ENCODE measurements around the gene PDE6G. TPM values are rescaled to one million over a fixed set of nuclear protein-coding genes. Genes with fewer than 3 reads are reported as not detected.
A peak's percentile ranks its signal among the peaks of the same experiment; 100 is the strongest.

PDE6G gene
- total and polyA plus RNA-seq, 2 of the 13 experiments (the other 11 are each of a cell fraction or from before 2014, with no cell fraction given): 1.4 to 6.7 TPM

DNA sequence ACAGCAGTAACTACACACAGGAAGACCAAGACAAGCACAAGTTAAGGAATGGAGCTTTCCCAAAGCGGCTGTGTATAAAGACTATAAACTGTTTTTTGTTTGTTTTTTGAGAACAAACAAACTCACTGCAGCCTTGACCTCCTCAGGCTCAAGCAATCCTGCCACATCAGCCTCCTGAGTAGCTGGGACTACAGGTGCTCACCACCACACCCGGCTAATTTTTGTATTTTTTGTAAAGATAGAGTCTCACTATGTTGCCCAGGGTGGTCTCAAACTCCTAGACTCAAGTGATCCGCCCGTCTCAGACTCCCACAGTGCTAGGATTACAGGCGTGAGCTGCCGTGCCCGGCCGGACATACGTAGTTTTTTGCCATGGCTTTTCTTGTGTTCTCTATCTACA is 4.1 kb upstream of the PDE6G start:
- H3K4me3 ChIP-seq (replicated peaks in 1 of 3; ENCODE audit: insufficient read depth in 1 of 3, low read depth in 2 of 3, low read length in 3 of 3): no peak overlapping the region
- peaks cover 2% of the 10 kb centered on the region for H3K79me2 ChIP-seq (ENCODE audit: insufficient read depth, low read length)
- no peak for DNase-seq (ENCODE audit: low spot score)
- ChIA-PET POLR2A (interaction anchor here (0.9 to 1.4 kb wide), 3 partner anchors 23 to 108 kb away, joined by 3 to 4 read pairs (median 4); partner anchors contain the start of genes ARL16, FAAP100, HGS and MRPL12), CTCF (ENCODE audit: low intra/inter-chr PET ratio, low total read pairs) (no interaction called here)
- H4K20me1 ChIP-seq (ENCODE audit: insufficient read depth, low read length): no peaks in the 10 kb centered on the region
- H3K36me3 ChIP-seq (replicated peaks in 1 of 2; ENCODE audit: control insufficient read depth in 1 of 2, insufficient read depth in 2 of 2, low read length in 2 of 2): no peaks in the 10 kb centered on the region
- H3K9me3 ChIP-seq (ENCODE audit: low read length): no peaks in the 10 kb centered on the region
- intact Hi-C loops (cut with micrococcal nuclease; ENCODE audit: unreplicated experiment): no loop called here
- TF ChIP-seq ZNF460 (CRISPR knock-in tag; IDR thresholded peaks at IDR 0.05; ENCODE audit: borderline replicate concordance) (peak; percentile 93), ZBTB8A (CRISPR knock-in tag; IDR thresholded peaks at IDR 0.05; ENCODE audit: borderline replicate concordance, low read depth) (no peak)
- WGBS (ENCODE audit: low lambda C conversion rate): 82% methylated on average over 9 of the region's 9 CpGs
- in situ Hi-C loops (cut with HindIII; ENCODE audit: extremely low pct_ligation_motif_present, low pct_unique_long_range_greater_than_20kb): no loop called here
- no peak overlapping the region for H3K4me2 ChIP-seq (ENCODE audit: low read depth, low read length)
- peaks cover 0 to 12% of the 10 kb centered on the region in 2 experiments; a peak in 2 of 5 replicates for H3K27me3 ChIP-seq (ENCODE audit: control insufficient read depth in 1 of 2, insufficient read depth in 2 of 2, low read length in 2 of 2)
- H3K4me1 ChIP-seq (ENCODE audit: insufficient read depth, low read length): peaks cover 54% of the 10 kb centered on the region
- H3K27ac ChIP-seq (ENCODE audit: extremely low read length, insufficient read depth, low read length): no peak overlapping the region
- no peak for ATAC-seq
- peak; percentile 48 for FAIRE-seq
- no peak overlapping the region for H2AFZ ChIP-seq (ENCODE audit: low read length)
- BruUV-seq (replicated peaks): no TSS peak
- H3K9ac ChIP-seq (ENCODE audit: insufficient read depth, low read depth, low read length): no peak overlapping the region

DNA sequence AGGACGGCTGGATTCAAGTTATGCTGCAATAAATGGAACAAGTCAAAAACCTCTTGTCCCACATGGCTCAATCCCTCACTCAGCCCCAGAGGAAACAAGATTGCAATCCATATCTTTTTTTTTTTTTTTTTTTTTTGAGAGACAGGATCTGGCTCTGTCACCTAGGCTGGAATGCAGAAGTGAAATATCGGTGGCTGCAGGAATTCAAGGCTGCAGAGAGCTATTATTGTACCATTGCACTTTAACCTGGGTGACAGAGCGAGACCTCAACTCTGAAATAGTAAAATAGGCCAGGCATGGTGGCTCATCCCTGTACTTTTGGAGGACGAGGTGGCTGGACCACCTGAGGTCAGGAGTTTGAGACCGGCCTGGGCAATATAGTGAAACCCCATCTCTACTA is 2.7 kb upstream of the PDE6G start:
- Histone ChIP-seq H3K4me2 (ENCODE audit: low read depth, low read length) (peak overlapping the region; percentile 65), H3K4me1 (ENCODE audit: insufficient read depth, low read length) (peaks cover 53% of the 10 kb centered on the region), H3K4me3 (replicated peaks in 1 of 3; ENCODE audit: insufficient read depth in 1 of 3, low read depth in 2 of 3, low read length in 3 of 3) (no peak overlapping the region; a peak in 1 of 6 replicates), H3K9me3 (ENCODE audit: low read length) (no peaks in the 10 kb centered on the region), H3K9ac (ENCODE audit: insufficient read depth, low read depth, low read length) (no peak overlapping the region), H3K79me2 (ENCODE audit: insufficient read depth, low read length) (no peaks in the 10 kb centered on the region), H3K27ac (ENCODE audit: extremely low read length, insufficient read depth, low read length) (peak overlapping the region; percentile 56), H3K36me3 (replicated peaks in 1 of 2; ENCODE audit: control insufficient read depth in 1 of 2, insufficient read depth in 2 of 2, low read length in 2 of 2) (no peaks in the 10 kb centered on the region), H3K27me3 (ENCODE audit: control insufficient read depth in 1 of 2, insufficient read depth in 2 of 2, low read length in 2 of 2) (peaks cover 0 to 17% of the 10 kb centered on the region in 2 experiments; a peak in 3 of 5 replicates), H2AFZ (ENCODE audit: low read length) (peak overlapping the region; percentile 39), H4K20me1 (ENCODE audit: insufficient read depth, low read length) (no peaks in the 10 kb centered on the region)
- intact Hi-C loops (cut with micrococcal nuclease; ENCODE audit: unreplicated experiment): no loop called here
- BruUV-seq (replicated peaks): no TSS peak
- ATAC-seq (peak; percentile 70), FAIRE-seq (peak; percentile 93), DNase-seq (ENCODE audit: low spot score) (peak; percentile 88)
- in situ Hi-C loops (cut with HindIII; ENCODE audit: extremely low pct_ligation_motif_present, low pct_unique_long_range_greater_than_20kb): no loop called here
- CTCF ChIA-PET (ENCODE audit: low intra/inter-chr PET ratio, low total read pairs): no interaction called here
- POLR2A ChIA-PET: interaction anchor here (0.6 to 1.3 kb wide), 7 partner anchors 8 to 1113 kb away, joined by 3 to 6 read pairs (median 3); partner anchors contain the start of genes ARL16, FAAP100 and HGS
- WGBS (ENCODE audit: low lambda C conversion rate): 17% methylated on average over 5 of the region's 5 CpGs
- TF ChIP-seq EP300 (IDR thresholded peaks at IDR 0.05; ENCODE audit: low read depth in 2 of 2, low read length in 2 of 2): peak in 1 of 2 experiments; percentile 12; a peak in 1 of 4 replicates
- TF ChIP-seq EP300 (CRISPR knock-in tag; IDR thresholded peaks at IDR 0.05; ENCODE audit: borderline replicate concordance): no peak
- no peak for TF ChIP-seq ZZZ3 (CRISPR knock-in tag; IDR thresholded peaks at IDR 0.05; ENCODE audit: borderline replicate concordance)
- TF ChIP-seq, protein P1, sequence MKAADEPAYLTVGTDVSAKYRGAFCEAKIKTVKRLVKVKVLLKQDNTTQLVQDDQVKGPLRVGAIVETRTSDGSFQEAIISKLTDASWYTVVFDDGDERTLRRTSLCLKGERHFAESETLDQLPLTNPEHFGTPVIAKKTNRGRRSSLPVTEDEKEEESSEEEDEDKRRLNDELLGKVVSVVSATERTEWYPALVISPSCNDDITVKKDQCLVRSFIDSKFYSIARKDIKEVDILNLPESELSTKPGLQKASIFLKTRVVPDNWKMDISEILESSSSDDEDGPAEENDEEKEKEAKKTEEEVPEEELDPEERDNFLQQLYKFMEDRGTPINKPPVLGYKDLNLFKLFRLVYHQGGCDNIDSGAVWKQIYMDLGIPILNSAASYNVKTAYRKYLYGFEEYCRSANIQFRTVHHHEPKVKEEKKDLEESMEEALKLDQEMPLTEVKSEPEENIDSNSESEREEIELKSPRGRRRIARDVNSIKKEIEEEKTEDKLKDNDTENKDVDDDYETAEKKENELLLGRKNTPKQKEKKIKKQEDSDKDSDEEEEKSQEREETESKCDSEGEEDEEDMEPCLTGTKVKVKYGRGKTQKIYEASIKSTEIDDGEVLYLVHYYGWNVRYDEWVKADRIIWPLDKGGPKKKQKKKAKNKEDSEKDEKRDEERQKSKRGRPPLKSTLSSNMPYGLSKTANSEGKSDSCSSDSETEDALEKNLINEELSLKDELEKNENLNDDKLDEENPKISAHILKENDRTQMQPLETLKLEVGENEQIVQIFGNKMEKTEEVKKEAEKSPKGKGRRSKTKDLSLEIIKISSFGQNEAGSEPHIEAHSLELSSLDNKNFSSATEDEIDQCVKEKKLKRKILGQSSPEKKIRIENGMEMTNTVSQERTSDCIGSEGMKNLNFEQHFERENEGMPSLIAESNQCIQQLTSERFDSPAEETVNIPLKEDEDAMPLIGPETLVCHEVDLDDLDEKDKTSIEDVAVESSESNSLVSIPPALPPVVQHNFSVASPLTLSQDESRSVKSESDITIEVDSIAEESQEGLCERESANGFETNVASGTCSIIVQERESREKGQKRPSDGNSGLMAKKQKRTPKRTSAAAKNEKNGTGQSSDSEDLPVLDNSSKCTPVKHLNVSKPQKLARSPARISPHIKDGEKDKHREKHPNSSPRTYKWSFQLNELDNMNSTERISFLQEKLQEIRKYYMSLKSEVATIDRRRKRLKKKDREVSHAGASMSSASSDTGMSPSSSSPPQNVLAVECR (CRISPR knock-in tag; IDR thresholded peaks at IDR 0.05; ENCODE audit: borderline replicate concordance): peak; percentile 23; the same call in 1 of the 2 replicates
- 0 out of 2 replicates have a peak, but pooled peaks have one; percentile 13 for TF ChIP-seq MED1 (CRISPR knock-in tag; IDR thresholded peaks at IDR 0.05)
- peak; percentile 63; the same call in 1 of the 2 replicates for TF ChIP-seq ZNF441 (CRISPR knock-in tag; IDR thresholded peaks at IDR 0.05; ENCODE audit: borderline replicate concordance)
- TF ChIP-seq SALL1 (CRISPR knock-in tag; IDR thresholded peaks at IDR 0.05): peak; percentile 40; the same call in 1 of the 2 replicates
- peak; percentile 39; the same call in 1 of the 2 replicates for TF ChIP-seq NCOR1 (IDR thresholded peaks at IDR 0.05; ENCODE audit: borderline replicate concordance, low read length)
- no peak for TF ChIP-seq BRD4 (CRISPR knock-in tag; IDR thresholded peaks at IDR 0.05)
- TF ChIP-seq CBX2 (IDR thresholded peaks at IDR 0.05; ENCODE audit: low read depth, low read length): no peak
- no peak for TF ChIP-seq CBX2 (CRISPR knock-in tag; IDR thresholded peaks at IDR 0.05; ENCODE audit: low read depth)
- TF ChIP-seq KDM6A (CRISPR knock-in tag; IDR thresholded peaks at IDR 0.05; ENCODE audit: low read depth): 0 out of 2 replicates have a peak, but pooled peaks have one; percentile 22
